Fibroblast of lung (primary cell): Measurements from ENCODE around the gene IGF1. TPM values are rescaled to one million over a fixed set of nuclear protein-coding genes. Genes with fewer than 3 reads are reported as not detected.

Experiments used
- DNase-seq, 2 donors: peaks; one replicate each; pipeline versions ENCODE4 v3.0.0 to v3.0.0-alpha.2; 2010; ENCODE audit warnings: low read depth in 2 of 2
- H2AFZ ChIP-seq: 2 replicates; pipeline ENCODE4 v1.5.1; 2012; ENCODE audit warnings: low read length, control low read depth, inconsistent platforms
- H3K27ac ChIP-seq: 2 replicates; pipeline ENCODE4 v1.5.1; 2011; ENCODE audit warnings: low read length, control low read depth; ENCODE audit not compliant: insufficient read depth
- H3K27me3 ChIP-seq: 2 replicates; pipeline ENCODE4 v1.5.1; 2011; ENCODE audit warnings: mild to moderate bottlenecking, low read length; ENCODE audit not compliant: control insufficient read depth, insufficient read depth
- H3K36me3 ChIP-seq: 2 replicates; pipeline ENCODE4 v1.5.1; 2011; ENCODE audit warnings: low read length; ENCODE audit not compliant: control insufficient read depth, insufficient read depth
- H3K4me1 ChIP-seq: 2 replicates; pipeline ENCODE4 v1.5.1; 2011; ENCODE audit warnings: low read length; ENCODE audit not compliant: control insufficient read depth, insufficient read depth; ENCODE audit errors: extremely low read depth
- H3K4me2 ChIP-seq: 2 replicates; pipeline ENCODE4 v1.5.1; 2011; ENCODE audit warnings: low read length, control low read depth; ENCODE audit not compliant: insufficient read depth; ENCODE audit errors: extremely low read depth
- H3K4me3 ChIP-seq, 4 experiments: fragments of 200-600 bp in 1 of 4; sonication (generic) in 1 of 4; replicated peaks in 1 of 4; 2 replicates each; pipeline ENCODE4 v1.5.1; 2011 to 2016; ENCODE audit warnings: low read length in 4 of 4, low read depth in 3 of 4, mild to moderate bottlenecking in 3 of 4, control low read depth in 2 of 4, inconsistent platforms in 1 of 4, mixed read lengths in 1 of 4; ENCODE audit not compliant: insufficient read depth in 1 of 4; ENCODE audit errors: control extremely low read depth in 1 of 4
- H3K79me2 ChIP-seq: 2 replicates; pipeline ENCODE4 v1.5.1; 2012; ENCODE audit warnings: mild to moderate bottlenecking, low read length, inconsistent platforms; ENCODE audit not compliant: control insufficient read depth, insufficient read depth
- H3K9ac ChIP-seq: 2 replicates; pipeline ENCODE4 v1.5.1; 2011; ENCODE audit warnings: mild to moderate bottlenecking, low read length, control low read depth; ENCODE audit not compliant: insufficient read depth
- H3K9me3 ChIP-seq: 2 replicates; pipeline ENCODE4 v1.5.1; 2012; ENCODE audit warnings: low read depth, low read length; ENCODE audit not compliant: control insufficient read depth, insufficient read depth
- H4K20me1 ChIP-seq: 2 replicates; pipeline ENCODE4 v1.5.1; 2011; ENCODE audit warnings: low read length; ENCODE audit not compliant: control insufficient read depth, insufficient read depth; ENCODE audit errors: extremely low read depth
- CTCF ChIP-seq, 2 donors: IDR thresholded peaks in 1 of 2; conservative IDR thresholded peaks in 1 of 2; 1 replicate in 1 of 2; 2 replicates in 1 of 2; pipeline ENCODE4 v1.5.1; 2011 to 2012; ENCODE audit warnings: low read length in 2 of 2, control low read depth in 1 of 2, inconsistent platforms in 1 of 2, low read depth in 1 of 2, mild to moderate bottlenecking in 1 of 2
- EZH2 ChIP-seq: IDR thresholded peaks from 2 replicates; pipeline ENCODE4 v1.5.1; 2012; ENCODE audit warnings: low read length, control low read depth, mild to moderate bottlenecking; ENCODE audit errors: missing control alignments
- polyA plus RNA-seq, 2 donors: library from polyadenylated mRNA; depleted of rRNA in 1 of 2; stranded (reverse) in 1 of 2; unstranded in 1 of 2; fragments of >200 nt; gene quantifications; 2 replicates each; pipeline ENCODE4 v1.2.1, GENCODE V29; 2011 to 2012; ENCODE audit warnings: missing spikeins in 1 of 2
- total RNA-seq: library from RNA; depleted of rRNA; stranded (reverse); fragments of >200 nt; gene quantifications from 2 replicates; pipeline ENCODE4 v1.2.1, GENCODE V29; 2014

Gene IGF1
- total and polyA plus RNA-seq, 2 donors (not counting 1 experiment from before 2014, with no cell fraction given), result 0.05 to 0.83 TPM

DNA sequence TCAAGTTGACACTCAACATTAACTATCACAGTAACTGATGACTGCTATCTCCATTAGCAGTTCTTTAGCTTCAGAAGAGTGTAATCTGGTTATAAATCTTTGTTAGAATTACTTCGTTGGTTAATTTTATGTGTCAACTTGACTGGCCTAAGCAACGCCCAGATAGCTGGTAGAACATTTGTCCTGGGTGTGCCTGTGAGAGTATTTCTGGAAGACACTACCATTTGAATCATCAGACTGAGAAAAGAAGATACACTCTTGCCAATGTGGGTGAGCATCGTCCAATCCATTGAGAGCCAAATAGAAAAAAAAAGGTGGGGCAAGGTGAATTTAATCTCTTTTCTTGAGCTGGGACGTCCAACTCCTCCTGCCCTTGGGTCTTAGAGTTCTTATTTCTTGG, 129.0 kb downstream of the IGF1 start:
- no peak for TF ChIP-seq EZH2
- TF ChIP-seq CTCF (conservative IDR thresholded peaks at IDR 0.05 in 1 of 2, IDR thresholded peaks at IDR 0.05 in 1 of 2; ENCODE audit: low read depth in 1 of 2, low read length in 2 of 2), result no peak
- DNase-seq, result no peak
- no peak overlapping the region for H3K27ac ChIP-seq

GRCh38 chr12:102350070-102350469, 130.3 kb downstream of the IGF1 start:
- DNase-seq, result no peak
- Histone ChIP-seq H3K9me3 (no peaks in the 10 kb centered on the region), H3K79me2 (no peaks in the 10 kb centered on the region), H4K20me1 (no peaks in the 10 kb centered on the region), H3K27ac (no peak overlapping the region), H3K4me2 (no peak overlapping the region), H3K4me3 (no peak overlapping the region), H3K36me3 (no peaks in the 10 kb centered on the region), H3K9ac (no peak overlapping the region), H3K27me3 (no peaks in the 10 kb centered on the region), H3K4me1 (no peaks in the 10 kb centered on the region), H2AFZ (no peak overlapping the region)
- TF ChIP-seq EZH2 (no peak), CTCF (conservative IDR thresholded peaks at IDR 0.05 in 1 of 2, IDR thresholded peaks at IDR 0.05 in 1 of 2; ENCODE audit: low read depth in 1 of 2, low read length in 2 of 2) (no peak)

More for the DNA sequence above, 129.0 kb downstream of the IGF1 start:
- H3K4me2 ChIP-seq, result no peak overlapping the region
- no peaks in the 10 kb centered on the region for H3K4me1 ChIP-seq
- H3K9me3 ChIP-seq, result no peaks in the 10 kb centered on the region
- H3K36me3 ChIP-seq, result no peaks in the 10 kb centered on the region
- no peaks in the 10 kb centered on the region for H3K79me2 ChIP-seq
- no peaks in the 10 kb centered on the region for H3K27me3 ChIP-seq
- H2AFZ ChIP-seq, result no peak overlapping the region
- no peak overlapping the region for H3K9ac ChIP-seq
- no peaks in the 10 kb centered on the region for H4K20me1 ChIP-seq
- no peak overlapping the region for H3K4me3 ChIP-seq

- no peak for DNase-seq
- H3K4me1 ChIP-seq, result no peaks in the 10 kb centered on the region
- H3K79me2 ChIP-seq, result no peaks in the 10 kb centered on the region
- no peak for TF ChIP-seq EZH2
- no peak for TF ChIP-seq CTCF (conservative IDR thresholded peaks at IDR 0.05 in 1 of 2, IDR thresholded peaks at IDR 0.05 in 1 of 2; ENCODE audit: low read depth in 1 of 2, low read length in 2 of 2)
- no peak overlapping the region for H3K4me3 ChIP-seq
- H3K9ac ChIP-seq, result no peak overlapping the region
- no peak overlapping the region for H3K4me2 ChIP-seq
- no peaks in the 10 kb centered on the region for H3K9me3 ChIP-seq
- H4K20me1 ChIP-seq, result no peaks in the 10 kb centered on the region
- H3K27me3 ChIP-seq, result no peaks in the 10 kb centered on the region
- H3K27ac ChIP-seq, result no peak overlapping the region
- no peak overlapping the region for H2AFZ ChIP-seq
- no peaks in the 10 kb centered on the region for H3K36me3 ChIP-seq
Measured at GRCh38 chr12:102349079-102349478, 131.3 kb downstream of the IGF1 start.
